K562 (cell line): ENCODE data around the gene CIAO3. TPM values are rescaled to one million over a fixed set of nuclear protein-coding genes. Genes with fewer than 3 reads are reported as not detected.

ENCODE experiments used
- ATAC-seq: fragments of 200-7000 bp; cut with Tn5 transposase; 3 replicates; pipeline ENCODE4 v1.9.1; 2020; ENCODE audit warnings: moderate library complexity
- BruUV-seq: library from RNA; stranded (reverse); fragments of 400-500 nt; replicated peaks from 2 replicates; lab custom pipeline; 2021; lab: Mats Ljungman, UMichigan
- CTCF ChIA-PET: fragments of 300-600 bp; formaldehyde crosslinking; extraction: SDS; loops from one replicate; lab custom pipeline; 2021; ENCODE audit warnings: low intra/inter-chr PET ratio; lab: Yijun Ruan, JAX
- POLR2A ChIA-PET: fragments of 300-600, 350-650 bp; sonication (Branson Sonifier 250); formaldehyde crosslinking; extraction: SDS; loops from one replicate; lab custom pipeline; 2021; ENCODE audit warnings: antibody characterized with exemption, inconsistent platforms; lab: Yijun Ruan, JAX
- DNase-seq, 4 experiments: peaks; one replicate each; pipeline versions ENCODE4 v3.0.0 to v3.0.0-alpha.2; 2011 to 2018; ENCODE audit warnings: low spot score in 3 of 4, mixed read lengths in 3 of 4; ENCODE audit errors: extremely low read depth in 1 of 4
- FAIRE-seq: peaks from 2 replicates; lab custom pipeline; 2011; peaks lifted over from hg19 to GRCh38; lab: Jason Lieb, UNC
- H2AFZ ChIP-seq: 2 replicates; pipeline ENCODE4 v1.6.0; 2011; ENCODE audit warnings: low read depth, low read length, control low read depth, inconsistent platforms
- H3K27ac ChIP-seq: fragments of 200-600 bp; 3 replicates; pipeline ENCODE4 v1.8.0; 2011; ENCODE audit warnings: low read depth, mild to moderate bottlenecking, control low read depth, inconsistent platforms, low read length, moderate library complexity, mixed read lengths; ENCODE audit errors: extremely low read depth
- H3K27me3 ChIP-seq, 2 experiments: fragments of 300-600 bp in 1 of 2; 2 replicates in 1 of 2; 3 replicates in 1 of 2; pipeline versions ENCODE4 v1.6.0 to v1.8.0; 2011; ENCODE audit warnings: inconsistent platforms in 2 of 2, low read length in 2 of 2, mild to moderate bottlenecking in 1 of 2, mixed read lengths in 1 of 2, moderate library complexity in 1 of 2; ENCODE audit not compliant: control insufficient read depth in 2 of 2, insufficient read depth in 2 of 2
- H3K36me3 ChIP-seq: fragments of 300-600 bp; 3 replicates; pipeline ENCODE4 v1.8.0; 2011; ENCODE audit warnings: mild to moderate bottlenecking, low read length, inconsistent platforms; ENCODE audit not compliant: control insufficient read depth, insufficient read depth
- H3K4me1 ChIP-seq, 2 experiments: fragments of 200-600 bp in 1 of 2; replicated peaks in 1 of 2; 2 replicates in 1 of 2; 3 replicates in 1 of 2; pipeline versions ENCODE4 v1.5.1 to v1.8.0; 2011; ENCODE audit warnings: inconsistent platforms in 2 of 2, low read length in 2 of 2, mild to moderate bottlenecking in 1 of 2, mixed read lengths in 1 of 2, moderate library complexity in 1 of 2; ENCODE audit not compliant: control insufficient read depth in 2 of 2, insufficient read depth in 2 of 2
- H3K4me2 ChIP-seq: 2 replicates; pipeline ENCODE4 v1.6.1; 2011; ENCODE audit warnings: low read length, control low read depth, inconsistent platforms, mixed read lengths; ENCODE audit not compliant: insufficient read depth
- H3K4me3 ChIP-seq: fragments of 200-600 bp; sonication (generic), shearing (Covaris generic); 2 replicates; pipeline ENCODE4 v1.5.1; 2016; ENCODE audit warnings: control low read depth, inconsistent platforms
- H3K79me2 ChIP-seq: fragments of 200-600 bp; 3 replicates; pipeline ENCODE4 v1.8.0; 2011; ENCODE audit warnings: low read length, inconsistent platforms; ENCODE audit not compliant: control insufficient read depth, insufficient read depth
- H3K9ac ChIP-seq, 2 experiments: 2 replicates each; pipeline versions ENCODE4 v1.6.0 to v1.6.1; 2011; ENCODE audit warnings: low read depth in 2 of 2, low read length in 2 of 2, control low read depth in 1 of 2, inconsistent platforms in 1 of 2, mild to moderate bottlenecking in 1 of 2, mixed read lengths in 1 of 2; ENCODE audit not compliant: insufficient read depth in 1 of 2
- H3K9me1 ChIP-seq: one replicate; pipeline ENCODE4 v1.6.0; 2011; ENCODE audit warnings: inconsistent platforms, mild to moderate bottlenecking, low read length, moderate library complexity; ENCODE audit not compliant: control insufficient read depth, insufficient read depth
- H3K9me3 ChIP-seq: replicated peaks from 2 replicates; pipeline ENCODE4 v1.5.1; 2011; ENCODE audit warnings: low read depth, low read length, inconsistent platforms; ENCODE audit not compliant: control insufficient read depth, insufficient read depth
- H4K20me1 ChIP-seq: replicated peaks from 2 replicates; pipeline ENCODE4 v1.6.1; 2011; ENCODE audit warnings: low read length, inconsistent platforms, mixed read lengths; ENCODE audit not compliant: control insufficient read depth, insufficient read depth
- AFF4 ChIP-seq: sonication (generic); formaldehyde crosslinking; IDR thresholded peaks from 2 replicates; pipeline ENCODE4 v1.8.0; 2023; ENCODE audit warnings: mild to moderate bottlenecking, missing genetic modification reagents
- ELF2 ChIP-seq: fragments of 250-450 bp; sonication (Bioruptor Pico); IDR thresholded peaks from 2 replicates; pipeline ENCODE4 v1.5.0; 2021; ENCODE audit warnings: mild to moderate bottlenecking
- FOXK1 ChIP-seq: sonication (generic); formaldehyde crosslinking; IDR thresholded peaks from 2 replicates; pipeline ENCODE4 v1.8.0; 2022; ENCODE audit warnings: missing genetic modification reagents, mild to moderate bottlenecking, borderline replicate concordance
- KLF6 ChIP-seq: fragments of 250-450 bp; sonication (Bioruptor Pico); IDR thresholded peaks from 2 replicates; pipeline ENCODE4 v1.4.0; 2020; ENCODE audit warnings: mild to moderate bottlenecking, moderate library complexity, borderline replicate concordance
- MEF2D ChIP-seq: conservative IDR thresholded peaks from 2 replicates; pipeline ENCODE4 v1.6.1; 2016; ENCODE audit warnings: low read depth, missing genetic modification characterization, missing compliant biosample characterization
- SLC30A9 ChIP-seq: fragments of 250-450 bp; sonication (Bioruptor Pico); IDR thresholded peaks from 2 replicates; pipeline ENCODE4 v1.8.0; 2022; ENCODE audit warnings: mild to moderate bottlenecking, moderate library complexity
- SRF ChIP-seq, 2 experiments: fragments of 250-450, 450-650 bp in 1 of 2; sonication (Bioruptor Pico) in 1 of 2; sonication (generic) in 1 of 2; formaldehyde crosslinking; IDR thresholded peaks; 2 replicates each; pipeline versions ENCODE4 v1.5.0 to v1.5.1; 2020 to 2022; ENCODE audit warnings: mild to moderate bottlenecking in 1 of 2, missing genetic modification reagents in 1 of 2
- TGIF2 ChIP-seq: sonication (generic); formaldehyde crosslinking; IDR thresholded peaks from 2 replicates; pipeline ENCODE4 v1.8.1; 2022; ENCODE audit warnings: mild to moderate bottlenecking, missing genetic modification reagents, moderate library complexity
- XRCC4 ChIP-seq: IDR thresholded peaks from one replicate; pipeline ENCODE4 v1.6.1; 2011; ENCODE audit not compliant: insufficient read depth, insufficient read length; ENCODE audit errors: extremely low read depth
- ZNF407 ChIP-seq: fragments of 450-650 bp; IDR thresholded peaks from 2 replicates; pipeline ENCODE4 v1.6.1; 2016; ENCODE audit warnings: low read depth
- whole genome bisulfite sequencing: fragments of 100-300 bp; shearing (Covaris generic); methylation state at CpG from one replicate; pipeline ENCODE4 v1.1.6; 2016; ENCODE audit warnings: low coverage, mixed read lengths; ENCODE audit not compliant: insufficient coverage; ENCODE audit errors: missing lambda C conversion rate; 5-methylcytosine and 5-hydroxymethylcytosine counted together
- in situ Hi-C: fragments of 300-500 bp; cut with MboI; formaldehyde crosslinking; loops from 4 replicates; pipeline ENCODE4 v1.15.0; 2018; ENCODE audit warnings: inconsistent platforms, mixed read lengths
- intact Hi-C: fragments of 100-400 bp; cut with micrococcal nuclease; formaldehyde crosslinking; loops from 2 replicates; pipeline ENCODE4 v1.14.2; 2022
- polyA plus RNA-seq, 8 experiments: library from polyadenylated mRNA; depleted of rRNA in 4 of 8; stranded (reverse) in 5 of 8; unstranded in 3 of 8; fragments of >200 nt; fragmentation: Nextera tagmentation in 2 of 8; fragmentation: Illumina TruSeq in 1 of 8; extraction: Ambion mirVana in 2 of 8; extraction: Trizol in 1 of 8; gene quantifications; 2 replicates each; pipeline versions ENCODE4 v1.2.1 to v1.2.3, GENCODE V29; 2011 to 2014; ENCODE audit warnings: inconsistent platforms in 1 of 8, missing spikeins in 1 of 8
- total RNA-seq, 7 experiments: library from RNA; depleted of rRNA in 6 of 7; stranded (reverse); fragments of >200 nt in 6 of 7; fragmentation: Illumina TruSeq in 2 of 7; extraction: Trizol in 2 of 7; gene quantifications; 2 replicates each; pipeline versions ENCODE4 v1.2.1 to v1.2.3, GENCODE V29; 2011 to 2021; ENCODE audit warnings: low replicate concordance in 1 of 7

Gene CIAO3
- total and polyA plus RNA-seq, 9 of the 15 experiments (the other 6 are each of a cell fraction or from before 2014, with no cell fraction given) = 2.2 to 35.6 (median 18.7) TPM

DNA sequence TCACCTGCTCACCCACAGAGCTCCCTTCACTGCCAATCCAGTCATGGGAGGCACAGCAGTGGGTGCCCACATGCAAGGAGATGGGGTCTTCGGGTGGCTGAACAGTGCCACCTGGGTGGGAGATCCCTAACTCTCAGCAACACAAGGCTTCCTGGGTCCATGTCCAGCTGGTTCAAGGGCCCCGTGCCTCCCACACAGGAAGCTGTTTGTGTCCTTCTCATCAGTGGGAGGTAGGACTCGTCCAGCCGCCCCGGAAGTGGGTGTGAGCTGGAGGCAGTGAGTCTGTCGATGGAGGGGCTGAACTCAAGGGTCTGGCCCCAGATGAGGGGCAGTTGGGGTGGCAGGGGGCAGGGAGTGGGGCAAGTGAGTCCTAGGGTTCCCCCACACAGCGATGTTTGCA lies 36.8 kb downstream of the CIAO3 start:
- intact Hi-C loops = no loop called here
- Histone ChIP-seq H3K9me1 (peaks cover 6% of the 10 kb centered on the region), H3K36me3 (no peaks in the 10 kb centered on the region), H3K9me3 (no peaks in the 10 kb centered on the region), H3K9ac (peak overlapping the region in 1 of 2 experiments; percentile 26; a peak in 1 of 4 replicates), H3K79me2 (no peaks in the 10 kb centered on the region), H3K27ac (no peak overlapping the region), H3K27me3 (peaks cover 11 to 64% of the 10 kb centered on the region in 2 experiments; a peak in 4 of 5 replicates), H3K4me2 (no peak overlapping the region), H4K20me1 (peaks cover 39% of the 10 kb centered on the region), H3K4me3 (no peak overlapping the region), H2AFZ (no peak overlapping the region), H3K4me1 (peaks cover 0 to 67% of the 10 kb centered on the region in 2 experiments; a peak in 3 of 5 replicates)
- FAIRE-seq = no peak
- no TSS peak for BruUV-seq
- TF ChIP-seq KLF6 (CRISPR knock-in tag) (no peak), SLC30A9 (CRISPR knock-in tag) (no peak), FOXK1 (no peak), XRCC4 (no peak), SRF (CRISPR knock-in tag; IDR thresholded peaks at IDR 0.05) (no peak), TGIF2 (CRISPR knock-in tag) (no peak), ZNF407 (no peak), ELF2 (no peak), MEF2D (no peak), AFF4 (CRISPR knock-in tag) (no peak)
- ChIA-PET CTCF (no interaction called here), POLR2A (interaction anchor here (0.6 to 1.4 kb wide), 3 partner anchors 17 to 107 kb away, joined by 3 to 5 read pairs (median 3); partner anchors contain the start of genes ANTKMT and CIAO3)
- in situ Hi-C loops = no loop called here
- WGBS = 11% methylated on average over 6 of the region's 7 CpGs
- DNase-seq = no peak
- no peak for ATAC-seq
